GM13976 (cell line): Measurements from ENCODE around the gene RAB11FIP4.

Experiments used
- DNase-seq: peaks from one replicate; pipeline ENCODE4 v3.0.0; 2012; ENCODE audit warnings: low spot score
- CTCF ChIP-seq: IDR thresholded peaks from 2 replicates; pipeline ENCODE4 v1.5.1; 2012; ENCODE audit warnings: borderline replicate concordance, mild to moderate bottlenecking; ENCODE audit not compliant: insufficient read depth; ENCODE audit errors: extremely low read depth, missing control alignments, control extremely low read depth
- in situ Hi-C: fragments of 300-500 bp; cut with MboI; formaldehyde crosslinking; loops from one replicate; pipeline ENCODE4 v1.12.0; 2022; ENCODE audit warnings: low sequenced_read_pairs, mixed read lengths, inconsistent platforms; ENCODE audit not compliant: unreplicated experiment

The RAB11FIP4 gene

DNA sequence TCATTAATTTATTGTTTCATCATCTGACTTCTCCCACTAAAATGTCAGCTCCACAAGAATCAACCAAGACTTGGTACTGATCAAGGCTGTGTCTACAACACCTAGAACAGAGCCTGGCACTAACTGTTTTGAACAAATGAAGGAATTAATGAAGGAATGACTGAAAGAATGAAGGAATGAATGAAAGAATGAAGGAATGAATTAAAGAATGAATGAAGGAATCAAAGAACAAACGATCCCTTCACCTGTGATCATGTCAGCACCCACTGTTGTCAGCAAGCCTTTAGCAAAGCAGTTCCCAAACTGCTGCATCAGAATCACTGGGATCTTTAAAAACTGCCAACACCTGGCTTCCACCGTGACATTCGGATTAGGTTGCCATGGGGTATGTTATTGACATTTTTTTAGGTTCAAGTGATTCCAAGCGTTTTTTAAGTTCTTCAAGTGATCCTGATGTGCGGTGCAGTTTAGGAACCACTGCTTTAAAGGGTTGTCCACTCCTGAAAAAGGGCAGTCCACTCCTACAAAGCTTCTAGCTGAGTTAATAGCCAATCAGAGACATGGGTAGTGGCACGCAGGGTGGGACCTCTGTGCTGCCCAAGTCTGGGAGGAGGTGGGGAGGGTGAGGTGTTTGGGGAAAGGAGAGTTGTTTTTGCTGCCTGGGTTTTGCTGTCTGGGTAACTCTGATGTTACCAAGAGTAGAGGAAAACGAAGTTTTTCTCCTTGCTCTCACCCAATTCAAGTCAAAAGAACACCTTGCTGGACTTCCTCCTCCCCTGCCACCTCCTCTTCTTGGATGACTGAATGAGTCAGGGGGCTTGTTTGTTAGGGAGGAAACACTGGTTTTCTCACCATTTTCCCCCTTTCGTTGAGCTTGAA, 89.7 kb downstream of the RAB11FIP4 start:
- in situ Hi-C loops = no loop called here
- TF ChIP-seq CTCF = no peak
- DNase-seq = no peak

- TF ChIP-seq CTCF = no peak
- in situ Hi-C loops = no loop called here
- no peak for DNase-seq
Observed at GRCh38 chr17:31481783-31482081, 90.3 kb downstream of the RAB11FIP4 start.

- TF ChIP-seq CTCF = no peak
- in situ Hi-C loops = no loop called here
- no peak for DNase-seq
Observed at GRCh38 chr17:31484821-31485220, 93.3 kb downstream of the RAB11FIP4 start.

DNA sequence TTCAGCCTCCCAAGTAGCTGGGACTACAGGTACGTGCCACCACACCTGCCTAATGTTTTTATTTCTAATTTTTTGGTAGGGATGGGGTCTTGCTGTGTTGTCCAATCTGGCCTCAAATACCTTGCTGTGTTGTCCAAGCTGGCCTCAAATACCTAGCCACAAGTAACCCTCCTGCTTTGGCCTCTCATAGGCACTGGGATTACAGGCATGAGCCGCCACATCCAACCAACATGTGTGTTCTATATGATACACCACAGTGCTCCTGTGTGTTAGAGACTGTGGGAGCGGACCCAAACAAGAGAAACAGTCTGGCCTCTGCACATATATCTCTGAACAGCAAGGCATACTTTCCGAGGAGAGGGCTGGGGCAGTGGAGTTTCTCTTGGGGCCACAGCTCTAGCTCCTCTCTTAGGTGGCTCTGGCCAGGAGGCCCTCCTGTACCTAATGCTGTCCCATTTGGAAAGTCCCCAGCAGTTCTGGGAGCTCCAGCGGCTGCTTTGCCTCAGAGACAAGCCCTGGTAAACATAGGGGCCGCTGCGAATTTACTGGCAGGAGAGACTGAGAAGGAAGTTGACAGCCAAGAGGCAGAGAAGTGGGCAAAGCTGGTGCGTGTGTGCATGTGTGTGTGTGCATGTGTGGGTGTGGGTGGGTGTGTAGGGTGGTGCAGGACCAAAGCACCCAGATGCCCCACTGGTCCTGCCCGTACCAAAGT, 95.0 kb downstream of the RAB11FIP4 start:
- no peak for TF ChIP-seq CTCF
- no peak for DNase-seq
- in situ Hi-C loops = no loop called here

DNA sequence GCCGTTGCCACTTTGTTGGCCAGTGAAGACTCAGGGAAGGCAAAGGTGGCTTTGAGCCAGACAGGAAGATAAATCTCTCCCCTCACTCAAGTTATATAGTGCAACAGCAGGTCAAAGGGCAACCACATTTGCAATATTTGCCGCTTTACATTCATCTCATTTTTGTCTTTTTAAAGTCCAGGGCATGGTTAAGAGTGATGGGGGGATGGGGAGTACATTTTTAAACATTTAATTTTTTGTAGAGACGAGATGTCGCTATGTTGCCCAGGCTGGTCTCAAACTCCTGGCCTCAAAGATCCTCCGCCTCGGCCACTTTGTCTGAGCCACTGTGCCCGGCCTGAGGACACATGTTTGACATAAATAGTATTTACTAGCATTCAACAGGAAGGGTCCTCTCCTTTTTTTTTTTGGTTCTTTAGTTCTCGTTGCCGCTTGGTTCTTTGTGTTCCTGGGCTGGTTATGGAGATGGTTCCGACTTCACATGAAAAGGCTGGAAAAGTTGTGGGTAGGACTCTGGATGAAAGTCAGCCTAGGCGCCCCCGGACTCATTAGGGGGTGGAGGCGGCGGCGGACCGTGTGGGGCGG, 95.7 kb downstream of the RAB11FIP4 start:
- TF ChIP-seq CTCF = no peak
- in situ Hi-C loops = no loop called here
- no peak for DNase-seq

DNA sequence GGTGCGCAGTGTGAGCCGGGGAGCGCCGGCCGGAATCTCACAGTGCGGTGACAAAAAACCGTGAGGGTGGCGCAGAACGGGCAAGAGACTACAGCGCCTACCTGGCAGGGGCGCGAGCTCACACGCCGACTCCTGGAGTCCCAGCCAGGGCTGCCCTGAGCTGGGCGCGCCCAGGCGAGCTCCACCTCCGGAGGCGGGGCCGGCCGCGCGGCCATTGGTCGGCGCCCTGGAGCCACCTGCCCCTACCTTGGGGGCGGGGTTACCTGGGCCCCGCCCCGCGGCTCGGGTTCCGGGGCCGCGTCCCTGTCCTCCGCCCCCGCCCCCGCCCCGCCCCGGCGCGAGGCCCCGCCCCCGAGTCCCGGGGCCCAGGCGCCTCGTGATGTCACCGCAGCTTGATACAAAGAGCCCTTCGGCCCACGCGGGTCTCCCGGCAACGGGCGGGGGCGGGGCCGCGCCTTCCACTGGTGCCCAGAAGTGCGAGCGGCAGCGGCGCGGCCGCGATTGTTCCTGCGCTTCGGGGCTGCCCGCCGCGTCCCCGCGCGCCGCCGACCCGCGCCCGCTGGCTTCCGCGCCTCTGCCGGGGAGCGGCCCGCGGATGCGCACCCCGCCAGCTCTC, 96.3 kb downstream of the RAB11FIP4 start:
- in situ Hi-C loops = no loop called here
- DNase-seq = peak; percentile 100
- peak; percentile 4 for TF ChIP-seq CTCF
